Lower leg skin (tissue), 4 donors: Measurements from ENCODE around the gene PTPN1. TPM values are rescaled to one million over a fixed set of nuclear protein-coding genes. Genes with fewer than 3 reads are reported as not detected.
A peak's percentile ranks its signal among the peaks of the same experiment; 100 is the strongest.

Experiments used
- DNase-seq, 2 donors: peaks; one replicate each; pipeline ENCODE4 v3.0.0-alpha.2; 2019; ENCODE audit warnings: low spot score in 2 of 2
- H3K4me3 ChIP-seq: fragments of 200-600 bp; sonication (generic); 2 replicates; pipeline ENCODE4 v1.5.1; 2017; ENCODE audit warnings: mild to moderate bottlenecking, low read depth; ENCODE audit not compliant: poor library complexity, severe bottlenecking
- POLR2A ChIP-seq, 2 donors: fragments of 450-650 bp; IDR thresholded peaks; one replicate each; pipeline ENCODE4 v1.6.1; 2016 to 2017; ENCODE audit warnings: antibody characterized with exemption in 2 of 2, mild to moderate bottlenecking in 1 of 2, moderate library complexity in 1 of 2
- WGBS, 2 donors: methylation state at CpG; one replicate each; pipeline ENCODE4 v1.1.5; 2018; 5-methylcytosine and 5-hydroxymethylcytosine counted together
- intact Hi-C: fragments of 100-400 bp; cut with DNase I; formaldehyde crosslinking; loops from one replicate; pipeline ENCODE4 v1.15.0; 2023; ENCODE audit warnings: low total_unique reads
- total RNA-seq, 4 donors: library from RNA; depleted of rRNA; stranded (reverse); fragments of >200 nt; gene quantifications; one replicate each; pipeline ENCODE4 v1.1.0, GENCODE V29; 2016
- TF ChIP-seq, protein P1 (sequence below), 3 donors: fragments of 450-650 bp; IDR thresholded peaks; one replicate each; pipeline ENCODE4 v1.5.1; 2016; ENCODE audit warnings: antibody characterized with exemption in 3 of 3, mild to moderate bottlenecking in 3 of 3, moderate library complexity in 2 of 3

The PTPN1 gene
- total RNA-seq = 10 to 100 TPM; 19.1 to 29.8 (median 23.3) TPM

DNA sequence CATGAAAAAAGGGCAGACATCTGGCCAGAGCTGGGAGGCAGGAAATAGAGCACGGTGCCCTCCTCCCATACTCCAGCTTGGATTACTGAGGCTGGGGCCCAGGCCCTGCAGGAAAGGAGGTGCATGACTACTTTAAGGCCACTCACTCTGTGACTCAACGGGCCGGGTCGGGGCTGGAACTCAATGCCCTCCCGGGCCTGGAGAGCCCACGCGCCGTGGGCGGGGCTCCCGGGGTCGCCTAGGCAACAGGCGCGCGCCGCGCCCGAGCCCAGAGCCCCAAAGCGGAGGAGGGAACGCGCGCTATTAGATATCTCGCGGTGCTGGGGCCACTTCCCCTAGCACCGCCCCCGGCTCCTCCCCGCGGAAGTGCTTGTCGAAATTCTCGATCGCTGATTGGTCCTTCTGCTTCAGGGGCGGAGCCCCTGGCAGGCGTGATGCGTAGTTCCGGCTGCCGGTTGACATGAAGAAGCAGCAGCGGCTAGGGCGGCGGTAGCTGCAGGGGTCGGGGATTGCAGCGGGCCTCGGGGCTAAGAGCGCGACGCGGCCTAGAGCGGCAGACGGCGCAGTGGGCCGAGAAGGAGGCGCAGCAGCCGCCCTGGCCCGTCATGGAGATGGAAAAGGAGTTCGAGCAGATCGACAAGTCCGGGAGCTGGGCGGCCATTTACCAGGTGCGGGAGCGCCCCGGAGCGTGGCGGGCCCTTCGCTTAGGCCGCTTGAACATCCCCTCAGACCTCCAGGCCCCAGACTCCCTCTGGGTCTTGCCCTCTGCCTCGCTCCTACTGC lies at the start of gene PTPN1:
TSS of gene PTPN1 (plus strand) at position 461 of the 783 bp plus-strand sequence. CDS start at position 606, 145 bp downstream.
- H3K4me3 ChIP-seq = peak within 1 kb of the TSS; percentile 96
- intact Hi-C loops = no loop called here
- peak; percentile 99 to 100 for DNase-seq
- WGBS, 2 donors = 0% methylated on average over 35 to 41 of the region's 64 CpGs
- TF ChIP-seq, protein P1, sequence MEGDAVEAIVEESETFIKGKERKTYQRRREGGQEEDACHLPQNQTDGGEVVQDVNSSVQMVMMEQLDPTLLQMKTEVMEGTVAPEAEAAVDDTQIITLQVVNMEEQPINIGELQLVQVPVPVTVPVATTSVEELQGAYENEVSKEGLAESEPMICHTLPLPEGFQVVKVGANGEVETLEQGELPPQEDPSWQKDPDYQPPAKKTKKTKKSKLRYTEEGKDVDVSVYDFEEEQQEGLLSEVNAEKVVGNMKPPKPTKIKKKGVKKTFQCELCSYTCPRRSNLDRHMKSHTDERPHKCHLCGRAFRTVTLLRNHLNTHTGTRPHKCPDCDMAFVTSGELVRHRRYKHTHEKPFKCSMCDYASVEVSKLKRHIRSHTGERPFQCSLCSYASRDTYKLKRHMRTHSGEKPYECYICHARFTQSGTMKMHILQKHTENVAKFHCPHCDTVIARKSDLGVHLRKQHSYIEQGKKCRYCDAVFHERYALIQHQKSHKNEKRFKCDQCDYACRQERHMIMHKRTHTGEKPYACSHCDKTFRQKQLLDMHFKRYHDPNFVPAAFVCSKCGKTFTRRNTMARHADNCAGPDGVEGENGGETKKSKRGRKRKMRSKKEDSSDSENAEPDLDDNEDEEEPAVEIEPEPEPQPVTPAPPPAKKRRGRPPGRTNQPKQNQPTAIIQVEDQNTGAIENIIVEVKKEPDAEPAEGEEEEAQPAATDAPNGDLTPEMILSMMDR (IDR thresholded peaks at IDR 0.05) = peak in 1 of 3 donors; percentile 36
- TF ChIP-seq POLR2A (IDR thresholded peaks at IDR 0.05) = peak in 1 of 2 donors; percentile 90

DNA sequence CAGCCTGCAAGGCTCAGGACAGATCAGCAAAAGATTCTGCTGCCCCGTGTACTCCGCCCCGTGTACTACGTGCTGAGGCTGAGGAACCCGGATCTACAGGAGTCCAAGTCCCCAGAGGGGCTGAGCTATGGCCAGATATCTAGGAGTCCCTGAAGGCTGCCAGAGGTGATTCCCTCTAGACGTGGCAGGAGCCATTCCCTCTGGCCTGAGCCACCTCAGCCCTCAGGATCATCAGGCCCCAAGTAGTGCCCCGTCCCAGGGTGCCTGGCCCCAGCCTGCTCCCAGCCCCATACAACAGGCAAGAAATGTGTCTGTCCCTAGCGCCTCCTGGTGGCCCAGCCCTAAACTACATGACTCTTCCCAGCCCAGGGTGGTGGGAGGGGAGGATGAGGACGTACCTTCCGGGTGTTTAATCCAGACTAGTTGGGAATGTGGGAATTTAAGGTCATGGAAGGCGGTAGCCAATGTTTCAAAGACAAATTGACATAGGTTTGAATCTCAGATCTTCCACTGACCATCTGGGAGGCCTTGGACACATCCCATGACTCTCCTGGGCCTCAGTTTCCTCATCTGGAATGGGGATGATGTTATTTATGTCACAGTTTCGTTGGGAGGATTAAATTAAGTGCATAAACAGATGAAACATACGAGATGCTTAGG lies 49.4 kb upstream of the PTPN1 start:
- TF ChIP-seq POLR2A (IDR thresholded peaks at IDR 0.05) = no peak
- TF ChIP-seq, protein P1 (IDR thresholded peaks at IDR 0.05) = peak in 1 of 3 donors; percentile 94
- peak; percentile 89 to 98 for DNase-seq
- no peak overlapping the region for H3K4me3 ChIP-seq
- intact Hi-C loops = no loop called here
- WGBS, 2 donors = 11 to 15% methylated on average over 12 to 13 of the region's 13 CpGs

DNA sequence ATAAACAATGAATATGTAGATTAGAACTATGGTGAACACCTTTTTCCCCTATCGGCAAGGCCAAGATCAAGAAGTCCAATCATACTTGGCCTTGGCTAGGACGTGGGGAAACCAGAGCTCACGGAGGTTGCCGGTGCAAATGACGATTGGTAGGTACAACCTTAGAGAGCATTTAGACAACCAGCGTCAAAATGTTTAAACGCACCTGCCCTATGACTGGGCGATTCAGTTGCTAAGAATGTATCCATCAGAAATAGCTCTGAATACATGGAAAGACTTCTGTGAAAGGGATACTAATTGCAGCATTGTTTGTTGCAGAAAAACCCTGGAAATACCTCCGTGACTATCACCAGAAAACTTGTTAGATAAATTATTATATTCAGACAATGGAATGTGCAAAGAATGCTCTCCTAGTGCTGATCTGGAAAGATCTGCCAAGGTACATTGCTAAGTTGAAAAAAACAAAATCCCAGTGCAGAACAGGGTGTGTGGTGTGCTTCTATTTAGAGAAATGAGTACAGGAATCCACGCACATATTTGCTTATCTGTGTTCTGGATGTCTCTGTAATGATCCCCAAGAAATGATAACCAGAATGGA lies 48.0 kb upstream of the PTPN1 start:
- intact Hi-C loops = loop anchor here (2.0 kb wide), 1 partner anchor 277 kb away; no protein-coding TSS in a partner anchor
- no peak for DNase-seq
- H3K4me3 ChIP-seq = no peak overlapping the region
- 73 to 87% methylated on average over 10 of the region's 10 CpGs for WGBS, 2 donors
- TF ChIP-seq, protein P1 (IDR thresholded peaks at IDR 0.05) = no peak
- TF ChIP-seq POLR2A (IDR thresholded peaks at IDR 0.05) = no peak

DNA sequence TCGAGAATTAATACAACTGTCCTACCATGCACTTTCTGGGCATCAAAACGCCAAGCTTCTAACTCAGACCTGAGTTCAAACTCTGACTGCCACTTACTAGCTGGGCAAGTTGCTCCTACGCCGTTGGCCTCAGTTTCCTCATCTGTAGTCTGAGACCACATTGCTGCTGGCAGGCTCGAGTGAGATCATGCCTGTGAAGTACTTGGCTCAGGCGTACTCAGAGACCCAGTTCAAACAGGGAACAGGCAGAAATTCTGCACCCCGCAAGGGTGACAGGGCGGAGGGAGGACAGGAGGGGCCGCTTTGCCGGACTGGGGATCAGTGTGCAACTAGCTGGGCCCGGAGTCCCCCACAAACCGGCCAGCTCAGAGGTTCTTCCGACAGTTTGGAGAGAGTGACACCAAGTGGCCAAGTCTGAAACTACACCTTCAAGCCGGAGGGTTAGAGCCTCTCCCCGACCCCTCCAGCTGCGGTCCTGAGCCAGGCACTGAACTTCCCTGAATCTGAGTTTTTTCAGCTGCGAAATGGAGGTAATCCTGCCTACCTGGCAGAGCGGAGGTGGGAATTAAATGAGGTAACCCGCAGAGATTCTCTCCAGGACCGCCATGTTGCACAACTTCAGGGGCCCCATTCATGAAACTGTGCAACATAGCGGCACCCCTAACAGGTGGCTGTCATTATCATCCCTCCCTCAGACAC lies 46.0 kb upstream of the PTPN1 start:
- peak; percentile 33 to 90 for DNase-seq
- intact Hi-C loops = no loop called here
- no peak overlapping the region for H3K4me3 ChIP-seq
- TF ChIP-seq, protein P1 (IDR thresholded peaks at IDR 0.05) = peak in 1 of 3 donors; percentile 54
- no peak for TF ChIP-seq POLR2A (IDR thresholded peaks at IDR 0.05)
- 19 to 22% methylated on average over 21 of the region's 21 CpGs for WGBS, 2 donors
